Loucy (cell line): ENCODE data around the gene PLEKHA5.
A peak's percentile ranks its signal among the peaks of the same experiment; 100 is the strongest.

Source experiments
- H2AFZ ChIP-seq: fragments of 200-600 bp; sonication (generic); 2 replicates; pipeline ENCODE4 v1.6.0; 2016; ENCODE audit warnings: antibody characterized with exemption, mild to moderate bottlenecking, low read length, moderate library complexity
- H3F3A ChIP-seq: fragments of 200-600 bp; 2 replicates; pipeline ENCODE4 v1.6.0; 2016; ENCODE audit warnings: antibody characterized with exemption, low read depth, mild to moderate bottlenecking
- H3K27me3 ChIP-seq: fragments of 200-600 bp; sonication (generic); 2 replicates; pipeline ENCODE4 v1.6.1; 2014; ENCODE audit warnings: low read length, mild to moderate bottlenecking; ENCODE audit not compliant: insufficient read depth, poor library complexity, severe bottlenecking
- H3K36me3 ChIP-seq: fragments of 200-600 bp; sonication (generic); 2 replicates; pipeline ENCODE4 v1.6.1; 2016; ENCODE audit warnings: low read length; ENCODE audit not compliant: insufficient read depth
- H3K4me1 ChIP-seq: fragments of 200-600 bp; sonication (generic); 2 replicates; pipeline ENCODE4 v1.5.1; 2014; ENCODE audit warnings: low read length, mild to moderate bottlenecking; ENCODE audit not compliant: insufficient read depth, poor library complexity, severe bottlenecking
- H3K4me2 ChIP-seq: fragments of 200-600 bp; sonication (generic); 2 replicates; pipeline ENCODE4 v1.6.0; 2014; ENCODE audit warnings: antibody characterized with exemption, low read length, low read depth, mild to moderate bottlenecking; ENCODE audit not compliant: poor library complexity, severe bottlenecking
- H3K4me3 ChIP-seq: fragments of 200-600 bp; sonication (generic); 2 replicates; pipeline ENCODE4 v1.5.1; 2014; ENCODE audit warnings: low read length, mild to moderate bottlenecking, mixed read lengths; ENCODE audit not compliant: poor library complexity, severe bottlenecking
- H3K79me2 ChIP-seq: fragments of 200-600 bp; sonication (generic); 2 replicates; pipeline ENCODE4 v1.6.1; 2014; ENCODE audit warnings: low read length; ENCODE audit not compliant: insufficient read depth
- H3K9ac ChIP-seq: fragments of 200-600 bp; sonication (generic); 2 replicates; pipeline ENCODE4 v1.6.0; 2014; ENCODE audit warnings: mild to moderate bottlenecking, low read depth, low read length, moderate library complexity; ENCODE audit not compliant: poor library complexity, severe bottlenecking
- H3K9me2 ChIP-seq: fragments of 200-600 bp; sonication (generic); replicated peaks from 2 replicates; pipeline ENCODE4 v1.6.1; 2016; ENCODE audit warnings: low read depth, low read length, mixed read lengths
- H3K9me3 ChIP-seq: fragments of 200-600 bp; sonication (generic); 2 replicates; pipeline ENCODE4 v1.6.1; 2014; ENCODE audit warnings: mild to moderate bottlenecking, antibody characterized with exemption, low read length, low read depth; ENCODE audit not compliant: insufficient read depth
- H4K20me1 ChIP-seq: fragments of 200-600 bp; sonication (generic); 2 replicates; pipeline ENCODE4 v1.6.0; 2014; ENCODE audit warnings: antibody characterized with exemption, low read length, mild to moderate bottlenecking; ENCODE audit not compliant: insufficient read depth, poor library complexity, severe bottlenecking
- EZH2phosphoT487 ChIP-seq: fragments of 200-600 bp; IDR thresholded peaks from 2 replicates; pipeline ENCODE4 v1.6.1; 2018; ENCODE audit warnings: antibody characterized with exemption, mild to moderate bottlenecking, moderate library complexity, borderline replicate concordance
- TF ChIP-seq, protein P1 (sequence below): fragments of 200-600 bp; sonication (generic); conservative IDR thresholded peaks from 2 replicates; pipeline ENCODE4 v1.5.1; 2014; ENCODE audit warnings: mild to moderate bottlenecking, antibody characterized with exemption, low read length

The PLEKHA5 gene

GRCh38 chr12:19288161-19288560 is 158.6 kb downstream of the PLEKHA5 start:
- no peak overlapping the region for H3K4me2 ChIP-seq
- H3F3A ChIP-seq = no peaks in the 10 kb centered on the region
- no peaks in the 10 kb centered on the region for H3K79me2 ChIP-seq
- H2AFZ ChIP-seq = no peak overlapping the region
- no peak overlapping the region for H3K9ac ChIP-seq
- H3K27me3 ChIP-seq = no peaks in the 10 kb centered on the region
- H3K9me2 ChIP-seq = no peaks in the 10 kb centered on the region
- peaks cover 5% of the 10 kb centered on the region for H3K4me1 ChIP-seq
- H3K9me3 ChIP-seq = no peaks in the 10 kb centered on the region
- no peaks in the 10 kb centered on the region for H4K20me1 ChIP-seq
- H3K4me3 ChIP-seq = no peak overlapping the region
- no peak for TF ChIP-seq EZH2phosphoT487
- TF ChIP-seq, protein P1, sequence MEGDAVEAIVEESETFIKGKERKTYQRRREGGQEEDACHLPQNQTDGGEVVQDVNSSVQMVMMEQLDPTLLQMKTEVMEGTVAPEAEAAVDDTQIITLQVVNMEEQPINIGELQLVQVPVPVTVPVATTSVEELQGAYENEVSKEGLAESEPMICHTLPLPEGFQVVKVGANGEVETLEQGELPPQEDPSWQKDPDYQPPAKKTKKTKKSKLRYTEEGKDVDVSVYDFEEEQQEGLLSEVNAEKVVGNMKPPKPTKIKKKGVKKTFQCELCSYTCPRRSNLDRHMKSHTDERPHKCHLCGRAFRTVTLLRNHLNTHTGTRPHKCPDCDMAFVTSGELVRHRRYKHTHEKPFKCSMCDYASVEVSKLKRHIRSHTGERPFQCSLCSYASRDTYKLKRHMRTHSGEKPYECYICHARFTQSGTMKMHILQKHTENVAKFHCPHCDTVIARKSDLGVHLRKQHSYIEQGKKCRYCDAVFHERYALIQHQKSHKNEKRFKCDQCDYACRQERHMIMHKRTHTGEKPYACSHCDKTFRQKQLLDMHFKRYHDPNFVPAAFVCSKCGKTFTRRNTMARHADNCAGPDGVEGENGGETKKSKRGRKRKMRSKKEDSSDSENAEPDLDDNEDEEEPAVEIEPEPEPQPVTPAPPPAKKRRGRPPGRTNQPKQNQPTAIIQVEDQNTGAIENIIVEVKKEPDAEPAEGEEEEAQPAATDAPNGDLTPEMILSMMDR = no peak
- no peaks in the 10 kb centered on the region for H3K36me3 ChIP-seq

GRCh38 chr12:19288603-19289244 is 159.2 kb downstream of the PLEKHA5 start:
- no peak for TF ChIP-seq EZH2phosphoT487
- TF ChIP-seq, protein P1 = peak; percentile 79
- H3K27me3 ChIP-seq = no peaks in the 10 kb centered on the region
- H4K20me1 ChIP-seq = no peaks in the 10 kb centered on the region
- H2AFZ ChIP-seq = no peak overlapping the region
- no peak overlapping the region for H3K9ac ChIP-seq
- no peak overlapping the region for H3K4me2 ChIP-seq
- no peak overlapping the region for H3K4me3 ChIP-seq
- peaks cover 5% of the 10 kb centered on the region for H3K4me1 ChIP-seq
- no peaks in the 10 kb centered on the region for H3K36me3 ChIP-seq
- no peaks in the 10 kb centered on the region for H3K9me2 ChIP-seq
- no peaks in the 10 kb centered on the region for H3K9me3 ChIP-seq
- H3F3A ChIP-seq = no peaks in the 10 kb centered on the region
- H3K79me2 ChIP-seq = no peaks in the 10 kb centered on the region

GRCh38 chr12:19298836-19299605 is 169.5 kb downstream of the PLEKHA5 start:
- H3K4me1 ChIP-seq = no peaks in the 10 kb centered on the region
- TF ChIP-seq EZH2phosphoT487 = no peak
- TF ChIP-seq, protein P1 = no peak

More at GRCh38 chr12:19298836-19299605, 169.5 kb downstream of the PLEKHA5 start:
- no peak overlapping the region for H3K4me3 ChIP-seq
- H2AFZ ChIP-seq = no peak overlapping the region
- no peaks in the 10 kb centered on the region for H3K9me3 ChIP-seq
- no peak overlapping the region for H3K9ac ChIP-seq
- no peaks in the 10 kb centered on the region for H3K27me3 ChIP-seq
- H3K36me3 ChIP-seq = no peaks in the 10 kb centered on the region
- H3K79me2 ChIP-seq = no peaks in the 10 kb centered on the region
- no peaks in the 10 kb centered on the region for H3K9me2 ChIP-seq
- no peaks in the 10 kb centered on the region for H3F3A ChIP-seq
- H3K4me2 ChIP-seq = no peak overlapping the region
- no peaks in the 10 kb centered on the region for H4K20me1 ChIP-seq
